Heart left ventricle (tissue), 11 donors: ENCODE data around the gene UQCC5. TPM values are rescaled to one million over a fixed set of nuclear protein-coding genes. Genes with fewer than 3 reads are reported as not detected.

Experiments
- polyA plus RNA-seq, 2 donors: library from polyadenylated mRNA; stranded (reverse); fragments of 200-250 nt; gene quantifications; one replicate each; pipeline ENCODE4 v1.2.3, GENCODE V29; 2013
- total RNA-seq, 9 donors: library from RNA; depleted of rRNA in 2 of 9; stranded (reverse); fragments of >200 nt in 2 of 9; fragmentation: NEBNext Ultra II Directional in 3 of 9; extraction: Animal tissue kit (Norgen Biotek cat#: 25700) in 3 of 9; gene quantifications; one replicate each; pipeline versions ENCODE4 v1.1.0 to v1.2.4, GENCODE V29; 2016 to 2023
- donor health status: ischemic (EF 13 %, LVEDD 7.1; RV severe dilation, severe dysfunction).
- donor health status: healthy with polysubstance abuse.
- donor health status: DM: no; HTN: yes; CAD: no.
- donor health status: DM: no; HTN: no; CAD: no.
- donor health status: ischemic (EF 25% LVEDD 5.7; RV mildly dilated, moderate dysfunction).
- donor health status: healthy.
- donor health status: DM: yes; HTN: yes; CAD: no.
- donor health status: PGD.
- donor health status: nonischemic (EF 23%, LVEDD 6.1; RV moderate dilation, normal function).

Gene UQCC5
- total and polyA plus RNA-seq, 11 donors, result 2.0 to 113 (median 59.2) TPM

Other genes with a start within 250 kb of the UQCC5 start
- 1 to 10 TPM; 2.6 to 8.4 (median 4.1) TPM for gene GLYCTK, start 248.8 kb upstream of the UQCC5 start, total RNA-seq
- gene GLYCTK, start 248.8 kb upstream of the UQCC5 start, polyA plus RNA-seq, result 1 to 10 TPM; 4.7 to 6.4 TPM
- 1 to 10 TPM in 8 of 9 donors, under 1 TPM in 1; 0.95 to 6.6 (median 2.8) TPM for gene DNAH1, start 220.3 kb upstream of the UQCC5 start, total RNA-seq
- 1 to 10 TPM; 1.2 to 3.8 TPM for gene DNAH1, start 220.3 kb upstream of the UQCC5 start, polyA plus RNA-seq
- 10 to 100 TPM; 50.0 to 75.9 (median 55.1) TPM for gene BAP1, start 126.6 kb upstream of the UQCC5 start, total RNA-seq
- gene BAP1, start 126.6 kb upstream of the UQCC5 start, polyA plus RNA-seq, result 10 to 100 TPM; 40.3 to 78.9 TPM
- gene PHF7, start 125.9 kb upstream of the UQCC5 start, total RNA-seq, result 10 to 100 TPM; 10.8 to 27.6 (median 16.4) TPM
- gene PHF7, start 125.9 kb upstream of the UQCC5 start, polyA plus RNA-seq, result 1 to 10 TPM; 4.0 to 4.2 TPM
- 10 to 100 TPM; 13.4 to 29.0 (median 14.4) TPM for gene SEMA3G, start 91.5 kb upstream of the UQCC5 start, total RNA-seq
- gene SEMA3G, start 91.5 kb upstream of the UQCC5 start, polyA plus RNA-seq, result 10 to 100 TPM; 11.4 to 19.6 TPM
- over 10,000 TPM in 2 of 9 donors, 1,000 to 10,000 TPM in 7; 4,301 to 15,255 (median 8,364) TPM for gene TNNC1, start 82.6 kb upstream of the UQCC5 start, total RNA-seq
- over 10,000 TPM in 1 of 2 donors, 1,000 to 10,000 TPM in 1; 6,829 to 20,003 TPM for gene TNNC1, start 82.6 kb upstream of the UQCC5 start, polyA plus RNA-seq
- gene NISCH, start 81.0 kb upstream of the UQCC5 start, total RNA-seq, result 10 to 100 TPM; 29.5 to 56.2 (median 43.9) TPM
- gene NISCH, start 81.0 kb upstream of the UQCC5 start, polyA plus RNA-seq, result 10 to 100 TPM; 28.8 to 30.2 TPM
- 100 to 1,000 TPM in 2 of 9 donors, 10 to 100 TPM in 7; 34.1 to 351 (median 50.6) TPM for gene STAB1, start 41.3 kb upstream of the UQCC5 start, total RNA-seq
- gene STAB1, start 41.3 kb upstream of the UQCC5 start, polyA plus RNA-seq, result 10 to 100 TPM; 41.0 to 79.1 TPM
- 10 to 100 TPM; 22.8 to 99.6 (median 52.7) TPM for gene NT5DC2, start 2.7 kb upstream of the UQCC5 start, total RNA-seq
- 10 to 100 TPM; 61.1 to 92.7 TPM for gene NT5DC2, start 2.7 kb upstream of the UQCC5 start, polyA plus RNA-seq
- gene PBRM1, start 149.3 kb downstream of the UQCC5 start, total RNA-seq, result 10 to 100 TPM; 33.8 to 61.7 (median 49.5) TPM
- gene PBRM1, start 149.3 kb downstream of the UQCC5 start, polyA plus RNA-seq, result 10 to 100 TPM in 1 of 2 donors, 1 to 10 TPM in 1; 8.5 to 17.6 TPM
- gene GNL3, start 149.4 kb downstream of the UQCC5 start, total RNA-seq, result 10 to 100 TPM; 23.6 to 47.4 (median 29.4) TPM
- 10 to 100 TPM; 25.4 to 85.3 TPM for gene GNL3, start 149.4 kb downstream of the UQCC5 start, polyA plus RNA-seq
- 10 to 100 TPM; 22.6 to 38.7 (median 28.3) TPM for gene GLT8D1, start 169.2 kb downstream of the UQCC5 start, total RNA-seq
- gene GLT8D1, start 169.2 kb downstream of the UQCC5 start, polyA plus RNA-seq, result 10 to 100 TPM; 21.7 to 39.0 TPM
- 100 to 1,000 TPM in 2 of 9 donors, 10 to 100 TPM in 7; 72.4 to 176 (median 80.2) TPM for gene SPCS1, start 169.5 kb downstream of the UQCC5 start, total RNA-seq
- 100 to 1,000 TPM in 1 of 2 donors, 10 to 100 TPM in 1; 48.6 to 161 TPM for gene SPCS1, start 169.5 kb downstream of the UQCC5 start, polyA plus RNA-seq
- gene NEK4, start 234.3 kb downstream of the UQCC5 start, total RNA-seq, result 10 to 100 TPM; 13.1 to 21.5 (median 15.2) TPM
- gene NEK4, start 234.3 kb downstream of the UQCC5 start, polyA plus RNA-seq, result 10 to 100 TPM in 1 of 2 donors, 1 to 10 TPM in 1; 2.7 to 11.0 TPM
- under 1 TPM in 2 of 9 donors, not detected in 7; 0.21 to 0.23 TPM for gene ITIH1, start 241.0 kb downstream of the UQCC5 start, total RNA-seq
- under 1 TPM in 1 of 2 donors, not detected in 1; 0.04 TPM for gene ITIH1, start 241.0 kb downstream of the UQCC5 start, polyA plus RNA-seq